T-helper 2 cell (primary cell): ENCODE data around the gene WDR49.
A peak's percentile ranks its signal among the peaks of the same experiment; 100 is the strongest.

Experiments used
- DNase-seq, 5 experiments: peaks; one replicate each; pipeline versions ENCODE4 v3.0.0 to v3.0.0-alpha.2; 2012 to 2022
- total RNA-seq, 2 donors: gene quantifications; one replicate each; lab custom pipeline; 2026; lab: John Stamatoyannopoulos, UW

WDR49 gene
- total RNA-seq = 0 to 0.40 reads per million in 2 donors

DNA sequence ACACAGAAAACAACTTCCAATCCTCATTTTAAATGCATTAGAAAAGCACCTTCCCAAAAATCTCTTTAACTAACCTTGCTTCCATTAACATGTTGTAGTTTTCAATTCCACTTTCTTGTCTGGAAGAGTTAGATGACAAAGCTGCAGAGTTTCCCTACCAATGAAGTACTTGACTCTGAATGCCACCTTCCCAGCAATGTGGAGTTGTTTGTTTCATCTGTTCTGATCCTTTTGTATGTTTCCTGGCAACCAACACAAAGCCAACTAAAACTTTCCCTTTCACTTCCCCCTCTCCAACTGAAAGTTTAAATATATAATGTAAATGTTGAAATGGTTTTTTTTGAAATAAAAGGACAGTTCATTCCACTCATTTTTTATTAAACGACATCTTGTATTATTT lies at the start of gene WDR49:
Gene WDR49, minus strand, starts transcription at position 183 of the 400 bp plus-strand sequence. CDS start 517 bp downstream, outside the sequence.
- no peak for DNase-seq

DNA sequence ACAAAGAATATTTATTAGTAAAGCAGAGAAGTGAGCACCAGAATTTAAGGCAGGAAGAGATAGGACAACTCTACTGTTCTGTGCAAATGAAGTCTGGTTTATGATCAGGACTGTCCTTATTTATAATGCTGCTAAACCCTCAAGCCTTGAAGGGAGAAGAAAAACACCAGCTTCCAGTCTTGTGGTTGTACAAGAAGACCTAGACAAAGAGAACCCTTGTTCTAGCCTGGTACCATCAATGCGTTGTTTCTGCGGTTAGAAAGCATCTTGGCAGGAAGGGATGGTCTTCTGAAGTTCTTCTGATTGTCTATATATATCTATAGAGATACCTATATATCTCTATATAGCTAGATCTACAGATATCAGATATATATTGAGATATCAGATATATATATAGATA lies 47.2 kb upstream of the WDR49 start:
- DNase-seq = no peak

- DNase-seq = no peak
Measured at GRCh38 chr3:167700046-167700445, 46.3 kb upstream of the WDR49 start.

GRCh38 chr3:167694121-167694520 lies 40.4 kb upstream of the WDR49 start:
- no peak for DNase-seq

DNA sequence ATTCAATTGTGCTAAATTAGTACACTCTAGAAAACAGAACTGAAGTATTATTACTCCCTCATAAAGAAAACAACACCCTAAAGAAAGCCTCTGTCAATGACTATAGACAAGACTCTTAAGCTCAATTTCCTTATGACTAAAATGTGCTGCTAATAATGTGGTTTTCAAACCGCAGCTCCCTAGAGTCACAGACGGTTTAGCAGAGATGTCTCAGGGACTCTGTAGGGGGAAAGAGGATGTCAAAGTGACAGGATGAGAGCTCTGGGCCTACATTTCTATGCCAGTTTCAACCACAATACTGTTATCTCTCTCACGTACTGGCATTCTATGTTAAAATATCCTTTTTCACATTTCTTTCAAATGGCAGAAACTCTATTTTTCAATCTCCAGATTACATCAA lies 37.6 kb upstream of the WDR49 start:
- peak in 3 of 5 experiments; percentile 3 to 95 (median 21) for DNase-seq

GRCh38 chr3:167684388-167684993 lies 30.7 kb upstream of the WDR49 start:
- DNase-seq = peak in 3 of 5 experiments; percentile 4 to 53 (median 21)

- DNase-seq = no peak
Measured at GRCh38 chr3:167679526-167679925, 25.8 kb upstream of the WDR49 start.

GRCh38 chr3:167675848-167676247 lies 22.1 kb upstream of the WDR49 start:
- peak in 1 of 5 experiments; percentile 9 for DNase-seq

GRCh38 chr3:167673221-167673620 lies 19.5 kb upstream of the WDR49 start:
- DNase-seq = no peak

DNA sequence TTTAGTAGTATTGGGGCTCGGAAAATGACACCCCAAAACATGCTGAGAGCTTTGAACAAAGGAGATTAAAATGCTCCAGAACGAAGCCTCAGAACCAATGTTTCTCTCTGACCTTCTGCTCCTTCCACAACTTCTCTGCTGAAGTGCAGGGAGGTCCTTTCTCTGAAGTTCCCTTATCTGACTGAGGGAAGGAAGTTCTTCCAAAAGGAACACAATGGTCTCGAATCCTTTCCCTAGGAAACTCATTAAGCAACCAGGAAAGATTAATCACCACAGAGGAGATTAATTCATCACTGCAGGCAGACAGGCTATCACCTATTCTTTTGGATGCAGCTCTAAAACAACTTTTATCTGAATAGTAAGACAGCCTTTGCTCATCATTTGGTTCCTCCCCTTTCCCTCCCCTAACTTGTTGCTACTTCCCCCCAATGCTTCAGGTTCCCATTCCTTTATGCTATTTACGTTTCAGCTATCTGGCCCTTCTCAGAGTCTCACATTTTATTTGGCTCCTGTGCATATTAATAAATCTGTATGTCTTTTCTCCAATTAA lies 18.2 kb upstream of the WDR49 start:
- DNase-seq = no peak

- no peak for DNase-seq
Measured at GRCh38 chr3:167669699-167670098, 16.0 kb upstream of the WDR49 start.

- DNase-seq = no peak
Measured at GRCh38 chr3:167668651-167669050, 14.9 kb upstream of the WDR49 start.

GRCh38 chr3:167666563-167666962 lies 12.8 kb upstream of the WDR49 start:
- DNase-seq = no peak

GRCh38 chr3:167662919-167663400 lies 9.2 kb upstream of the WDR49 start:
- no peak for DNase-seq

GRCh38 chr3:167657684-167658225 lies 4.0 kb upstream of the WDR49 start:
- no peak for DNase-seq

GRCh38 chr3:167656821-167657220 lies 3.1 kb upstream of the WDR49 start:
- no peak for DNase-seq

DNA sequence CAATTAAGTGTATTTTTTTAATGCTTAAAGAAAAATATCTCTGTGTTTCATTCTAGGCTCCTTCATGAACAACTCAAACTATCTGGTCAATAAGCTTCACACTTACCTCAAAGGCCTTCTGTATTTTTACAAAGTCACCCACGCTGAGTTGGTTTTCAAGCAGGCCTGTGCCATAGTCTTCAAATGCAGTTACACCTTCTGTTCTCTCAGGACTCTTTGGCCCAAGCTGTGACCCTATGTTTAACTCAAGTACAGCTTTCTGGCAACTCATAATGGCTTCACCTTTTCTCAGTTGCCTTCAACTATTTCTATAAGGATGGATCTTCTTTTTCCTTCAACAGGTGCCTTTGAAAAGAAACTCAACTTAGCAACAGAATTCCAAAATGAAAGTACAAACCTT lies 587 bp downstream of the WDR49 start:
- DNase-seq = no peak

DNA sequence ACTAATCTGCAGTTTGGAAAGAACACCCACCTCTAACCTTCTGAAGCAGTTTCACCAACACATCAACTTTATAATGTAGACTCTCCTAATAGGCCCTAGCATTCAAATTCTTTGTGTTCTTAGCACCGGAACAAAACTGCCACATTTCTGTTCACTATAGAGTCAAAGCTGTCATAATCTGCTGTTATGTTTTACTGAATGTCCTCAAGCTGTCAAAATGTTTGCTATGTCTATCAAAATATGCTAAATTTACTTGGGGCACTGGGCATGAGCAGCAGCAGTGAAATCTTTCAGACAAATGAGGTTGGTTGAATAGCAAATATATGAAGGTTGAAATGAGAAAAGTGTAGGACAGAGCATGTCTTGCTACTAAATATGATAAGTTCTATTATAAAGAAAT lies 1.9 kb downstream of the WDR49 start:
- no peak for DNase-seq

DNA sequence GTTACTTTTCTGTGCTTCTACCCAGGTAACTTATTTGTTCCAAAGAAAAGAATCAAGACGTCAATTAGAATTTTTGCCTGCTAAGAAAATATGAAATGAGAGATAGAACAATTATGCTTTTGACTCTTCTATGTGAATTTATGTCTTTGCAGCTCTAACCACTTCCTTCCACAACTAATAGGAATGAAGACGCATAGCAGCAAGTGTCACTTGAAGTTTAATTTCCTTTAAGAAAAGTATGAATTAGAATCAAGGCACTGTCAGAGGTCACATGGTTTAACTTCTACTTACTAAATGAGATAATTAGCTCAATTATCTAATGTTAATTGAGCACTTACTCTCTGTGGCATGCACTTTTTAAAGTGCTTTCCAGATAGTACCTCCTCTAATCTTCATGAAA lies 3.3 kb downstream of the WDR49 start:
- peak in 1 of 5 experiments; percentile 29 for DNase-seq

DNA sequence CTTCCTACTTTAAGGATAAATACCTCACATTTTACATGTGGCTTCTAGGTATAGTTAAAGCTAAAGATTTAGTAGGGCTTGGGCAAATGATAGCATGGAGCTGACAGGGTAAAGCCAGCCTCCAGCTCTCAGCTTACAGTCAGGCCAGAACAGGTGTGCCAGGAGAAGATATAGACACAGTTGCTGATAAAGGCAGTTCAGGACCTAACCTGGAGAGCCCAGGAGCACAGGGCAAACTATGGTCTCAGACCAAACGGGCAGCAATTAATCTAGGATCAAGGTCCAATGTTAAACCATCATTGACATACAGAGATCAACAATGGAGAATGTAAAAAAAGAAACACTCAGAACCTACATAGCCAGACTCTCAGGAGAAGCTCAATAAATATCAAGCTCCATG lies 4.0 kb downstream of the WDR49 start:
- DNase-seq = no peak

- no peak for DNase-seq
Measured at GRCh38 chr3:167644611-167645010, 9.1 kb downstream of the WDR49 start.

DNA sequence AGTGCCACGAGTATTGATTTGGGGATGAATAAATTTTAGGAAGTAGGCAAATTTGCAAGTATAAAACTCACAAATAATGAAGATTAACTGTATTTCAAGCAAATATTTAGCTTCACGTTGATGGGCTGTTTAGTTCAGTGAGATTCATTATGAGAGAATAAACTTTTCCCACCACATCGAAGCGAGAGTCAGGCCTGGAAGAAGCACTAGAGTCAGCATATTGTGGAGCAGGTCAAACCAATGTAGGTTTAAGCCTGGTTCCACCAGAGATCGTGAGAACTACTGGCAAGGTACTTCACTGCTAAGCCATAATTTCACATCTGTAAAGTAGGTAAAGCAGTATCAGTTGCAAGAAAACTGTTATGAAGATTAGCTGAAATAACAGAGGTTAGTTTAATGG lies 22.3 kb downstream of the WDR49 start:
- DNase-seq = no peak

- no peak for DNase-seq
Measured at GRCh38 chr3:167626490-167626889, 27.3 kb downstream of the WDR49 start.

- no peak for DNase-seq
Measured at GRCh38 chr3:167615030-167615429, 38.7 kb downstream of the WDR49 start.
